Adrenal gland (tissue), 5 donors: Measurements from ENCODE around the gene YPEL5.

Source experiments
- CTCF ChIP-seq, 6 experiments: fragments of 450-650 bp in 4 of 6; fragments of 200-600 bp in 2 of 6; sonication (generic) in 1 of 6; IDR thresholded peaks; 1 replicate in 5 of 6; 2 replicates in 1 of 6; pipeline versions ENCODE4 v1.5.1 to v1.8.0; 2016 to 2021; ENCODE audit warnings: antibody characterized with exemption in 6 of 6, mild to moderate bottlenecking in 2 of 6, moderate library complexity in 1 of 6
- POLR2A ChIP-seq, 2 donors: fragments of 450-650 bp; IDR thresholded peaks; one replicate each; pipeline ENCODE4 v1.6.1; 2017; ENCODE audit warnings: antibody characterized with exemption in 2 of 2, mild to moderate bottlenecking in 2 of 2, moderate library complexity in 1 of 2
- donor health status: DM: no; HTN: no; CAD: no.

GRCh38 chr2:30149976-30150375, 3.2 kb downstream of the YPEL5 start:
- TF ChIP-seq POLR2A (IDR thresholded peaks at IDR 0.05) (no peak), CTCF (IDR thresholded peaks at IDR 0.05) (no peak)
